WTC11 (cell line): ENCODE results near the gene DARS1. TPM values are rescaled to one million over a fixed set of nuclear protein-coding genes. Genes with fewer than 3 reads are reported as not detected.

Experiments
- ATAC-seq: fragments of 200-7000 bp; cut with Tn5 transposase; 2 replicates; pipeline ENCODE4 v1.10.0; 2021; ENCODE audit warnings: mild to moderate bottlenecking, moderate library complexity
- CTCF ChIA-PET: fragments of 300-600 bp; sonication (Branson Sonifier 250); formaldehyde crosslinking; loops from one replicate; lab custom pipeline; 2021; ENCODE audit warnings: antibody characterized with exemption; lab: Charles Lee
- POLR2A ChIA-PET: fragments of 350-600 bp; sonication (Branson Sonifier 250); formaldehyde crosslinking; loops from one replicate; lab custom pipeline; 2021; ENCODE audit warnings: antibody characterized with exemption; lab: Charles Lee
- DNase-seq: peaks from one replicate; pipeline ENCODE4 v3.0.0; 2021; ENCODE audit warnings: low spot score
- H3K27ac Mint-ChIP-seq: 2 replicates; pipeline ENCODE4 v1.8.0; 2021; ENCODE audit warnings: mixed read lengths
- H3K27me3 Mint-ChIP-seq: 2 replicates; pipeline ENCODE4 v1.8.0; 2021; ENCODE audit warnings: low read depth, mild to moderate bottlenecking, moderate library complexity, mixed read lengths
- H3K36me3 Mint-ChIP-seq: 2 replicates; pipeline ENCODE4 v1.8.0; 2021; ENCODE audit warnings: mixed read lengths
- H3K4me1 Mint-ChIP-seq: 2 replicates; pipeline ENCODE4 v1.8.0; 2022; ENCODE audit warnings: mixed read lengths
- H3K4me3 Mint-ChIP-seq: 2 replicates; pipeline ENCODE4 v1.8.0; 2021; ENCODE audit warnings: mild to moderate bottlenecking, moderate library complexity, mixed read lengths
- H3K9me3 Mint-ChIP-seq: 2 replicates; pipeline ENCODE4 v1.8.0; 2021; ENCODE audit warnings: mixed read lengths
- AFF4 ChIP-seq: sonication (generic); formaldehyde crosslinking; IDR thresholded peaks from 2 replicates; pipeline ENCODE4 v1.8.1; 2023; ENCODE audit warnings: mild to moderate bottlenecking, missing genetic modification reagents, borderline replicate concordance
- ATF1 ChIP-seq: sonication (generic); formaldehyde crosslinking; IDR thresholded peaks from 2 replicates; pipeline ENCODE4 v1.8.1; 2023; ENCODE audit warnings: mild to moderate bottlenecking, moderate library complexity, missing genetic modification reagents
- FOXK1 ChIP-seq: sonication (generic); formaldehyde crosslinking; IDR thresholded peaks from 2 replicates; pipeline ENCODE4 v1.8.0; 2022; ENCODE audit warnings: mild to moderate bottlenecking, moderate library complexity, missing genetic modification reagents
- FOXP4 ChIP-seq: sonication (generic); formaldehyde crosslinking; IDR thresholded peaks from 2 replicates; pipeline ENCODE4 v1.8.0; 2022; ENCODE audit warnings: mild to moderate bottlenecking, missing genetic modification reagents
- JAZF1 ChIP-seq: fragments of 250-450 bp; sonication (Bioruptor Pico); IDR thresholded peaks from 2 replicates; pipeline ENCODE4 v1.9.0; 2021; ENCODE audit warnings: moderate library complexity, mild to moderate bottlenecking, inconsistent platforms
- NFYB ChIP-seq: sonication (generic); formaldehyde crosslinking; conservative IDR thresholded peaks from 2 replicates; pipeline ENCODE4 v1.8.0; 2022; ENCODE audit warnings: low read depth, missing genetic modification reagents
- NR2C2 ChIP-seq: sonication (generic); formaldehyde crosslinking; IDR thresholded peaks from 2 replicates; pipeline ENCODE4 v1.8.0; 2022; ENCODE audit warnings: mild to moderate bottlenecking, missing genetic modification reagents
- NR3C1 ChIP-seq: sonication (generic); formaldehyde crosslinking; conservative IDR thresholded peaks from 2 replicates; pipeline ENCODE4 v1.8.1; 2023; ENCODE audit warnings: low read depth, mild to moderate bottlenecking, missing genetic modification reagents
- RORB ChIP-seq: fragments of 250-450 bp; sonication (Bioruptor Pico); IDR thresholded peaks from 2 replicates; pipeline ENCODE4 v1.9.0; 2021; ENCODE audit warnings: mild to moderate bottlenecking
- TEAD1 ChIP-seq: sonication (generic); formaldehyde crosslinking; IDR thresholded peaks from 2 replicates; pipeline ENCODE4 v1.8.0; 2022; ENCODE audit warnings: mild to moderate bottlenecking, missing genetic modification reagents
- USF1 ChIP-seq: sonication (generic); formaldehyde crosslinking; IDR thresholded peaks from 2 replicates; pipeline ENCODE4 v1.8.0; 2022; ENCODE audit warnings: mild to moderate bottlenecking, missing genetic modification reagents
- ZNF219 ChIP-seq: sonication (generic); formaldehyde crosslinking; IDR thresholded peaks from 2 replicates; pipeline ENCODE4 v1.8.0; 2023; ENCODE audit warnings: missing genetic modification reagents, mild to moderate bottlenecking, borderline replicate concordance
- ZNF425 ChIP-seq: fragments of 250-450 bp; sonication (Bioruptor Pico); conservative IDR thresholded peaks from 2 replicates; pipeline ENCODE4 v1.9.0; 2021; ENCODE audit warnings: mild to moderate bottlenecking
- total RNA-seq: library from RNA; stranded (reverse); gene quantifications from 3 replicates; pipeline ENCODE4 v1.2.3, GENCODE V29; 2021

DARS1 gene
- total RNA-seq, 1 experiment from 2014 or later = 80.9 TPM

- ATAC-seq = no peak
- Mint-ChIP-seq H3K9me3 (no peaks in the 10 kb centered on the region), H3K27ac (no peak overlapping the region), H3K4me1 (peaks cover 18% of the 10 kb centered on the region), H3K4me3 (no peak overlapping the region), H3K27me3 (peaks cover 6% of the 10 kb centered on the region; the same call in 1 of the 2 replicates), H3K36me3 (no peaks in the 10 kb centered on the region)
- DNase-seq = no peak
- TF ChIP-seq NFYB = no peak
- TF ChIP-seq FOXP4 (CRISPR knock-in tag) = no peak
- POLR2A ChIA-PET = no interaction called here
- CTCF ChIA-PET = no interaction called here
These were observed 36.0 kb upstream of the DARS1 start for GRCh38 chr2:136021406-136021805.

GRCh38 chr2:136020831-136021230 is 35.4 kb upstream of the DARS1 start:
- TF ChIP-seq AFF4 (no peak), RORB (no peak), ZNF219 (no peak), NR3C1 (CRISPR knock-in tag) (no peak)
- H3K4me3 Mint-ChIP-seq = no peak overlapping the region
- ChIA-PET POLR2A (no interaction called here), CTCF (no interaction called here)
- DNase-seq (no peak), ATAC-seq (no peak)
- H3K27ac Mint-ChIP-seq = no peak overlapping the region
- H3K9me3 Mint-ChIP-seq = no peaks in the 10 kb centered on the region
- no peaks in the 10 kb centered on the region for H3K36me3 Mint-ChIP-seq
- peaks cover 2% of the 10 kb centered on the region; the same call in 1 of the 2 replicates for H3K27me3 Mint-ChIP-seq
- H3K4me1 Mint-ChIP-seq = peaks cover 14% of the 10 kb centered on the region

GRCh38 chr2:136019825-136020224 is 34.4 kb upstream of the DARS1 start:
- H3K4me3 Mint-ChIP-seq = no peak overlapping the region
- POLR2A ChIA-PET = no interaction called here
- H3K4me1 Mint-ChIP-seq = peaks cover 6% of the 10 kb centered on the region
- DNase-seq (no peak), ATAC-seq (no peak)
- no peaks in the 10 kb centered on the region for H3K36me3 Mint-ChIP-seq
- H3K27ac Mint-ChIP-seq = no peak overlapping the region; the same call in 1 of the 2 replicates
- H3K9me3 Mint-ChIP-seq = no peaks in the 10 kb centered on the region
- CTCF ChIA-PET = no interaction called here
- TF ChIP-seq ATF1 (CRISPR knock-in tag) = no peak
- no peak for TF ChIP-seq FOXK1
- TF ChIP-seq NR2C2 = no peak
- TF ChIP-seq ZNF425 (CRISPR knock-in tag) = no peak
- TF ChIP-seq JAZF1 (CRISPR knock-in tag) = no peak
- H3K27me3 Mint-ChIP-seq = no peaks in the 10 kb centered on the region

GRCh38 chr2:136019306-136019705 is 33.9 kb upstream of the DARS1 start:
- ATAC-seq (no peak), DNase-seq (no peak)
- CTCF ChIA-PET = no interaction called here
- no peak overlapping the region for H3K27ac Mint-ChIP-seq
- H3K4me1 Mint-ChIP-seq = peaks cover 6% of the 10 kb centered on the region
- H3K27me3 Mint-ChIP-seq = no peaks in the 10 kb centered on the region
- POLR2A ChIA-PET = no interaction called here
- no peaks in the 10 kb centered on the region for H3K36me3 Mint-ChIP-seq
- TF ChIP-seq FOXP4 (CRISPR knock-in tag) (no peak), TEAD1 (CRISPR knock-in tag) (no peak), USF1 (CRISPR knock-in tag) (no peak)
- H3K4me3 Mint-ChIP-seq = no peak overlapping the region
- no peaks in the 10 kb centered on the region for H3K9me3 Mint-ChIP-seq
